Measurements from ENCODE around the gene ANO1.

ANO1 gene

GRCh38 chr11:70115778-70116177, 37.7 kb downstream of the ANO1 start:
- DNase-seq (ENCODE audit: low spot score) = no peak

GRCh38 chr11:70116386-70117065, 38.4 kb downstream of the ANO1 start:
- DNase-seq (ENCODE audit: low spot score) = no peak

- DNase-seq (ENCODE audit: low spot score) = no peak
Measured at GRCh38 chr11:70117567-70118145, 39.5 kb downstream of the ANO1 start.

GRCh38 chr11:70118642-70119041, 40.5 kb downstream of the ANO1 start:
- no peak for DNase-seq (ENCODE audit: low spot score)

DNA sequence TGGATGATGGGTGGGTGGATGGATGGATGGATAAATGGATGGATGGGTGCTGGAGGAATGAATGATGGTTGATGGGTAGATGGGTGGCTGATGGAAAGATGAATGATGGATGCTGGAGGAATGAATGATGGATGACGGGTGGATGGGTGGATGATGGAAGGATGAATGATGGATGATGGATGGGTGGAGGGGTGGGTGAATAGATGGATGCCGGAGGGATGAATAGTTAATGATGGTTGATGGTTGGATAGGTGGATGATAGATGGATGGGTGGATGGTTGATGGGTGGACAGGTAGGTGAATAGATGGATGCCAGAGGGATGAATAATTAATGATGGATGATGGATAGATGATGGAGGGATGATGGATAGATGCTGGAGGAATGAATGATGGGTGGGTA, 41.4 kb downstream of the ANO1 start:
- DNase-seq (ENCODE audit: low spot score) = no peak

- DNase-seq (ENCODE audit: low spot score) = no peak
Measured at GRCh38 chr11:70120674-70121073, 42.6 kb downstream of the ANO1 start.

DNA sequence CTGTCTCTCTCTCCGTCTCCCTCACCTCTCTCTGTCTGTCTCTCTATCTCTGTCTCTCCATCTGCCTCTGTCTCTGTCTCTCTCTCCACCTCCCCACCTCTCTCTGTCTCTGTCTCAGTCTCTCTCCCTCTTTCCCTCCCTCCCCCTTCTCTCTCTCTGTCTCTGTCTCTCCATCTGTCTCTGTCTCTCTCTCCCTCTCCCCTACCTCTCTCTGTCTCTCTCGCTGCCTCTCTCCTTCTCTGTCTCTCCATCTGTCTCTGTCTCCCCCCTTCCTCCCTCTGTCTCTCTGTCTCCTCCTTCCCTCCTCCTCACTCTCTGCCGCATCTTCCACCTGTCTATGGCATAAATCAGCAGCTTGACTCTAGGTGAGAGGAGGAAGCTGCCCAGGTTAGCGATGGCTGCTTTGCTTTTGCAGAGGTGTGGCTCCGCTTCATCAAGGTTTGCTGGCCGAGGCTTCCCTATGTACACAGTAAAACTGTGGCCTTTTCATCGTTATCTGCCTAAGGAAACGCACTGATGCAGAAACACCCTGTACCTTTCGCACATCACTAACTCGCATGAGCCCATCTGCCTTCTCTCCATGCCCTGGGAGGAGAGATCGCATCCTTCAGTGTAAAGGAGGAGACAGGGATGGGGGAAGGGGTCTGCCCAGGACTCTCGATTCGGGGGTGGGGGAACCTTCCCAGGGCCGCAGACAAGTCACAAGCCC, 44.5 kb downstream of the ANO1 start:
- DNase-seq (ENCODE audit: low spot score) = no peak

GRCh38 chr11:70123711-70124110, 45.6 kb downstream of the ANO1 start:
- no peak for DNase-seq (ENCODE audit: low spot score)

DNA sequence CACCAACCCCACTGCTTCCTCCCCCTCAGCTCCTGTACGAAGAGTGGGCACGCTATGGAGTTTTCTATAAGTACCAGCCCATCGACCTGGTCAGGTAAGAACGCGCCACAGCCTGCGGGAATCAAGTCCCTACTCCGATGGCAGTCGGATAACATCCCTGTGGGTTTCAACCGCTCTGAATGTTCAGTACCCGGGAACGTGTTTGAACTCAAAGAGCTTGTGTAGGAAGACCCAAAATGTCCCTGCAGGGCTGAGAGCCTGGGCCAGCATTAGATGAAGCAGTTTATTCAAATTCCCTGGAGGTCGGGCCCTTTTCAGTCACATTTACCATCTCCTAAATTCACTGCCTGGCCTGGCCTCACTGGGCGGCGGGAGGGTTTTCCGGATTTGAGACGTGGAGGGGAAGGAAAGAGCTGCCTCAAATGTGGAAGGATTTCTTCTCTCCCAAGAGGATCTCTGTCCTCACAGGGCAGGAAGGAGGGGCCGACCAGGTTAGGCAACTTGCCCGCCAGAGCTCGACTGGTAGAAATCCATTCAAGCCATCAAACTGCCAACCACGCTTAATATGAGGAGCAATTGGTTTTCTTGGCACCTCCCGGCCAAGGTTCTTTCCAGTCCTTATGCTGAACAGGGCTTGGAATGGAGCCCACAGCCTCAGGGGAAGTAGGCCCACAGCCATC, 46.3 kb downstream of the ANO1 start:
- DNase-seq (ENCODE audit: low spot score) = no peak

GRCh38 chr11:70126494-70126893, 48.4 kb downstream of the ANO1 start:
- no peak for DNase-seq (ENCODE audit: low spot score)

DNA sequence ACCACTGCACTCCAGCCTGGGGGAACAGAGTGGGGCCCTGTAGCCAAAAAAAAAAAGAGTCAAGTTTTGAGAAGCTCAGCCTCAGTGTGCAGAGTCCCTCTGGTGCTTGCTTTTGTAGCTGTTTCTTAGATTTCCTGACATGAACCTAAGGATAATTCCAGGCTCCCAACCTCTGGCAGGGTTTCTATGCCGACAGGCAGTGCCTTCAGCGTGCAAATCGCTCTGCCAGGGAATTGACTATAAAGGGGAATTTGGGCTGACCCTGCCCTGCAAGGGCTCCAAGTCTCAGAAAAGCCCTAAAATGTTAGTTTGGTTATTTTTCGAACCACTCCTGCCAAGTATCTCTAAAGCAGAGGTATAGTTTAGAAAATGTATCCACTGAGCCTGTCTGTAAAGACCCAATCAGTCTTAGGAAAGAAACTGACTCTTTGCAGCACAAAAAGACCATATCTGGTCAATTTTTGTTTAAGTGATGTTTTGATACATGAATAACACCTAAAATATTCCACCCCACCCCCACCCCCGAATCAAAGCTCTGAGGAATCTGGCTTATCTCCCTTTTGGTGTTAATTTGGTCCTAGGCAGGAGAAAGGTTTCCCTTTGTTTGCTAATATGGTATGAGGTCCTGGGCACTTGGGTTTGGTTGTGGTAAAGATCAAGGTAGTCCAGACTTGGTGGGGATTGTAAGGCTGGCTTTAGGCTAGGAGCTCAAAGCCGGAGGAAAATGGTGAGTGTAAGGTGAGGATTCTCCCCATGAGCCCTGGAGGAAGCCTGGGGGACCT, 49.7 kb downstream of the ANO1 start:
- no peak for DNase-seq (ENCODE audit: low spot score)

GRCh38 chr11:70128435-70128906, 50.4 kb downstream of the ANO1 start:
- DNase-seq (ENCODE audit: low spot score) = no peak

GRCh38 chr11:70129051-70129592, 51.0 kb downstream of the ANO1 start:
- no peak for DNase-seq (ENCODE audit: low spot score)

DNA sequence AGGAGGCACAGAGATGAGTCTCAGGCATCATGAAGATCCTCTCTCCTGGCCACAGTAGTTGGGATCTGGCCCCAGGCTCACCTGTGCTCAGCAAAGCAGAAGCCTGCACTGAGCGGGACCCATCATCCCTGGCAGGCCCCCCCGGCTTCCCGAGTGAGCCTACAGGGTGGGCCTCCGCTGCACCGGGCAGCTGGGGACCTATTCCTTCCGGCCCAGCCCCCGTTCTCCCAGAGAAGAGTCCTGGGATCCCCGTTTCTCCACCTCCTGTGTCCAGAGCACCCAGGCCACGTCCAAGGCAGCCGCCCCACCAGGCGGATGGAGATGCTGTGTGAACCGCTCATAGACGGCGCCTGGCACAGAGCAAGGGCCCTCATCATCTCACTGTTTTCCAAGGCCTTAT, 52.5 kb downstream of the ANO1 start:
- no peak for DNase-seq (ENCODE audit: low spot score)

- no peak for DNase-seq (ENCODE audit: low spot score)
Measured at GRCh38 chr11:70131606-70132190, 53.6 kb downstream of the ANO1 start.

DNA sequence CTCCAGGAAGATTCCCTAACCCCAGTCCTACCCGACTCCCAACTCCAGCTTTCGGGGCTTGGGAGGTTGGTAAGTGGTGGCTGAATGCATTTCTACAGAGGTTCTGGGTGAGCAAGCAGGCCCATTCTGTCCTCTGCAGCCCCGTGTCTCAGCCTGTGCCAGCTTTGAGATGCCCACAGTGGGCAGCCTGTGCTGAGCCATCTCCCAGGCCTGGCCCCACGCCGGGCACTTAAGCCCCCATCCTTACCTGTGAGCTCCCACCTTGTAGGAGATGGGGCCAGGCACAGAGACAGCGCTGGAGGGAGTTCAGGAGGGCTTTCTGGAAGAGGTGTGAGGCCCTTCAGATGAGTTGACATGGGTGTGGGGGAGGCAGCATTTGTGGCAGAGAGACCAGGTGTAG, 54.5 kb downstream of the ANO1 start:
- no peak for DNase-seq (ENCODE audit: low spot score)

DNA sequence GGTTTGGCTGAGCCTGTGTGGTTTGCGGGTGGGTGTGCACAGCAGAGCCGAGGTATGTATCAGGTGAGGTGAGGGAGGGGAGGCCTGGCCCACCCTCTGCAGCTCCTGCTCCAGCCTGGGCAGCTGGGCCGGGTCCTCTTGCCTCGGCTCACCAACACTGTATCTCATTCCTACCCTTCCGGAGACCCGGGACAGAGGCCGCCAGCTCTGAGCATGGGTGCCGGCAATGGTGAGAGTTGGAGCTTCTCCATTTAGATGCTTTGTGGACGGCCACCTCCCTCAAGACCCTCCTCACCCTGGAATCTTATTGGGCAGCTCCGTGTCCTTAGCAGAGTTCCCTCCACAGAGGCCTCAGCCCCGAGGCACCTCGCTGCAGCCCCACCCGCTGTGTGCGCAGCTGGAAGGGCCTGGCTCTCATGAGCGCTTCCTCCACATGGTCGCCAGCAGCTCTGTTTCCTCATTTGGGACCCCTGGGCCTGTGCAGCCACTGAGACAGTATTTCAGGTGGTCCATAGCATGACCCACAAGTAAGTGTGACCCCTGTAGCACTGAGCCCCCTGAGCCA, 55.7 kb downstream of the ANO1 start:
- DNase-seq (ENCODE audit: low spot score) = no peak

GRCh38 chr11:70134490-70134889, 56.4 kb downstream of the ANO1 start:
- DNase-seq (ENCODE audit: low spot score) = no peak

GRCh38 chr11:70135142-70135541, 57.0 kb downstream of the ANO1 start:
- DNase-seq (ENCODE audit: low spot score) = no peak

DNA sequence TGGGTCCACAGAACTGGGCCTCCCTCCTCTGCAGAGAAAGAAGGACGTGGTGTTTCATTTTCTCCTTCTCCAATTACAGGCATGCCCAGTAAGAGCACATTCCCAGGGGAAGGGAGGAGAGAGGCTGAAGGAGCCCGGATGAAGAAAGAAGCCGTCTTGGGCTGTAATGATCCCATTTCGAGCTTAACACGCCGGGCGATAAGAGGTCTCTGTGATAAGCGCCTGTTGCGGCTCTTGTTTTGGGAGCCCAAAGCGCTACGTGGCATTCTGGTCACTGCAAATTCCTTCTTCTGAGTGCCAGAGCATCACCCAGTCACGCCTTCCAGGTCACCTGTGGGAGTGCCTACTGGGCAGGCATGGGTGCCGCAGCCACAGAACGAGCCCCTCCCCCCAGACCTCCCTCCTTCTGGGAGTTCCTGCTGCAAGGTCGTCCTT, 57.5 kb downstream of the ANO1 start:
- DNase-seq (ENCODE audit: low spot score) = no peak

DNA sequence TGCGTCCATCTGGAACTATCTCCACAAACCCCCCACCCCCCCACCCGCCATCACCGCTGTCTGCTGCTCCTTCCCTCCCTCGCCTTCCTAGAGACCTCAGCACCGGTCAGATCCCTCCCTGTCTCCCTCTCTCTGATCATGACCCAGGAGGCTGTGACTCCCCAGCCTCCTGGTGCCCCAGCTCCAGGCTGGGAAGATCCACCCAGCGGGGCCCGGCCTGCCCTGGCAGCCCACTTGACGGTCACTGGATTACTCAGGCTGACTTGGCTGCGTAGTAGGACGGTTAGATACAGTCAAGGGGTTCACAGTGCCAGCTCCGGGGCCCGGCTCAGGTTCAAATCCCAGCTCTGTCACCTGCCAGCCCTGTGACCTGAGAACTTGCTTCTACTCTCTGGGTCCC, 59.3 kb downstream of the ANO1 start:
- DNase-seq (ENCODE audit: low spot score) = no peak
